ENCODE data around the gene CDCA5. TPM values are rescaled to one million over a fixed set of nuclear protein-coding genes. Genes with fewer than 3 reads are reported as not detected.

The CDCA5 gene, protein sequence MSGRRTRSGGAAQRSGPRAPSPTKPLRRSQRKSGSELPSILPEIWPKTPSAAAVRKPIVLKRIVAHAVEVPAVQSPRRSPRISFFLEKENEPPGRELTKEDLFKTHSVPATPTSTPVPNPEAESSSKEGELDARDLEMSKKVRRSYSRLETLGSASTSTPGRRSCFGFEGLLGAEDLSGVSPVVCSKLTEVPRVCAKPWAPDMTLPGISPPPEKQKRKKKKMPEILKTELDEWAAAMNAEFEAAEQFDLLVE
- 13.1 and 16.3 TPM in 2 replicates for polyA plus RNA-seq (2012; rRNA removed)
- 11.4 and 12.7 TPM in 2 replicates for polyA plus RNA-seq (2012; cell fraction: cytosol; rRNA removed)
- polyA plus RNA-seq (2012; cell fraction: nucleus; rRNA removed) = 19.1 and 21.6 TPM in 2 replicates

DNA sequence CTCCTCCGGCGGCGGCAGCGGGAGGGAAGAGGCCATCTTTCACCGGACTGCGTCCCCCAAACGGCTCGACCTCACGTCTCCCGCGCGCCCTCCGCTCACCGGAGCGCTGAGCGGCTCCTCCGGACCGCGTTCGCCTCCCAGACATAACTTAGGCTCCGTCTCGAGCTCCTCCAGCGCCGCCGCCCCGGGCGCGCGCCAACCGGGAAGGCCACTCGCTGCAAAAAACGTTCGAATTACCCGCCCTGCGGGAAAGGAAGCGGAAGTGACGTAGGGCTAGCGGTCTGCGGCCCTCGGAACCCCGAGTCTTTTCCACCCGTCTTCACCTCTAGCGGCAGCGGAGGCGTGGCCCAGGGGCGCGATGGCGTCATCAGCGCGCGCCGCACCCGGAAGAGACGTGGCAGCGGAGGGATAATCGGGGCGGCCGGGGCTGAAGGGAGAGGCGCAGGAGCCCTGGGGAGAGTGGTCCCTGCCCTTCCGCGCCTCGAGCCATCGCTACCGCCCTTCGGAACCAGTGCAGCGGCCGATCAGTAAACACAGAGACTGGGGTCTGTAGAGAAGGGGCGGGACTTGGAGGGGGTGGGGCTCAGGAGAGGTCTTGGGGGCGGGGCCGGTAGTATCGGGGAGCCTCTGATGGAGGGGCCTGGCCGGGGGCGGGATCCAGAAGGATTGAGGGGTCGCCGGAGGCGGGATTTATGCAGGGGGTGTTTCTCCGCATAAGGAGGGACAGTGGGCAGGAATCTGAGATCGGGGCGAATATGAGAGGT, at the start of gene CDCA5, which contains the start of gene ZFPL1:
Gene CDCA5, minus strand, starts transcription at position 207 of the 764 bp plus-strand sequence. Its CDS starts 62 bp downstream, at position 145.
Gene ZFPL1, plus strand, starts transcription at position 389 of the 764 bp plus-strand sequence. CDS start 477 bp downstream, outside the sequence.
- Histone ChIP-seq H3K4me3 (ENCODE audit: low read depth in 2 of 2, low read length in 1 of 2) (peak within 1 kb of the TSS; percentile 87 to 92), H3K4me2 (peak within 1 kb of the TSS; percentile 83), H3K9ac (peak within 1 kb of the TSS; percentile 89), H3K36me3 (replicated peaks in 1 of 2; ENCODE audit: control insufficient read depth in 1 of 2, insufficient read depth in 2 of 2, low read length in 1 of 2) (peaks cover 14 to 38% of the 10 kb centered on the region in 2 experiments), H3K9me3 (no peaks in the 10 kb centered on the region), H3K4me1 (ENCODE audit: control insufficient read depth in 1 of 2, insufficient read depth in 2 of 2, low read depth in 1 of 2, low read length in 1 of 2) (peaks cover 8 to 20% of the 10 kb centered on the region in 2 experiments), H4K20me1 (ENCODE audit: insufficient read depth) (no peaks in the 10 kb centered on the region), H3F3A (replicated peaks; ENCODE audit: insufficient read depth) (no peaks in the 10 kb centered on the region), H3K27ac (ENCODE audit: low read depth in 2 of 2, low read length in 1 of 2) (peak within 1 kb of the TSS; percentile 88 to 93), H3K79me2 (ENCODE audit: insufficient read depth) (peaks cover 65% of the 10 kb centered on the region), H2AFZ (ENCODE audit: low read depth) (peak within 1 kb of the TSS; percentile 86; the same call in 1 of the 2 replicates), H3K9me2 (no peaks in the 10 kb centered on the region), H3K27me3 (ENCODE audit: insufficient read depth) (no peaks in the 10 kb centered on the region)
- WGBS (ENCODE audit: low lambda C conversion rate) = under 1% methylated on average over 40 of the region's 79 CpGs
- DNase-seq = peak; percentile 99
- ChIA-PET CTCF (interaction anchor here (1.5 to 2.6 kb wide), 2 partner anchors 26 to 70 kb away, joined by 6 to 11 read pairs; partner anchors contain the start of gene ARL2), POLR2A (interaction anchor here (1.0 kb wide), 1 partner anchor 34 kb away, joined by 3 read pairs; no protein-coding TSS in a partner anchor)
- TF ChIP-seq TCF12 (IDR thresholded peaks at IDR 0.05) (no peak), EZH2phosphoT487 (IDR thresholded peaks at IDR 0.05; ENCODE audit: borderline replicate concordance, low read depth) (no peak), TAF1 (IDR thresholded peaks at IDR 0.05; ENCODE audit: borderline replicate concordance, low read depth, low read length) (peak; percentile 74), GABPA (IDR thresholded peaks at IDR 0.05; ENCODE audit: low read depth) (peak; percentile 98), SMC3 (IDR thresholded peaks at IDR 0.05; ENCODE audit: low read depth, low read length) (no peak), YY1 (IDR thresholded peaks at IDR 0.05; ENCODE audit: low read depth) (peak; percentile 76), EP300 (IDR thresholded peaks at IDR 0.05; ENCODE audit: borderline replicate concordance in 1 of 2, low read depth in 1 of 2, low read length in 1 of 2) (0 out of 4 replicates have a peak, but pooled peaks of 1 of the 2 experiments have one; percentile 6), CHD2 (IDR thresholded peaks at IDR 0.05; ENCODE audit: low read length, partially characterized antibody) (peak; percentile 66), MXI1 (IDR thresholded peaks at IDR 0.05; ENCODE audit: low read depth, low read length) (peak; percentile 91), FOXM1 (IDR thresholded peaks at IDR 0.05; ENCODE audit: low read depth) (0 out of 2 replicates have a peak, but pooled peaks have one; percentile 16), RAD21 (IDR thresholded peaks at IDR 0.05; ENCODE audit: low read length) (no peak), POLR2AphosphoS5 (IDR thresholded peaks at IDR 0.05; ENCODE audit: low read depth, low read length) (peak; percentile 71), RFX5 (IDR thresholded peaks at IDR 0.05; ENCODE audit: low read length) (no peak; the same call in 1 of the 2 replicates), MEF2A (IDR thresholded peaks at IDR 0.05; ENCODE audit: borderline replicate concordance, low read depth) (no peak; the same call in 1 of the 2 replicates), RXRA (IDR thresholded peaks at IDR 0.05; ENCODE audit: borderline replicate concordance, low read depth) (no peak), JUND (IDR thresholded peaks at IDR 0.05) (no peak), SIN3A (IDR thresholded peaks at IDR 0.05; ENCODE audit: borderline replicate concordance, low read depth, low read length) (peak; percentile 96), ELF1 (IDR thresholded peaks at IDR 0.05) (peak; percentile 100), NFIC (IDR thresholded peaks at IDR 0.05; ENCODE audit: borderline replicate concordance) (no peak), NRF1 (IDR thresholded peaks at IDR 0.05; ENCODE audit: low read depth, low read length) (no peak)
- TF ChIP-seq, protein P1, sequence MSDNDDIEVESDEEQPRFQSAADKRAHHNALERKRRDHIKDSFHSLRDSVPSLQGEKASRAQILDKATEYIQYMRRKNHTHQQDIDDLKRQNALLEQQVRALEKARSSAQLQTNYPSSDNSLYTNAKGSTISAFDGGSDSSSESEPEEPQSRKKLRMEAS (IDR thresholded peaks at IDR 0.05; ENCODE audit: low read depth) = peak; percentile 89
- TF ChIP-seq, protein P2, sequence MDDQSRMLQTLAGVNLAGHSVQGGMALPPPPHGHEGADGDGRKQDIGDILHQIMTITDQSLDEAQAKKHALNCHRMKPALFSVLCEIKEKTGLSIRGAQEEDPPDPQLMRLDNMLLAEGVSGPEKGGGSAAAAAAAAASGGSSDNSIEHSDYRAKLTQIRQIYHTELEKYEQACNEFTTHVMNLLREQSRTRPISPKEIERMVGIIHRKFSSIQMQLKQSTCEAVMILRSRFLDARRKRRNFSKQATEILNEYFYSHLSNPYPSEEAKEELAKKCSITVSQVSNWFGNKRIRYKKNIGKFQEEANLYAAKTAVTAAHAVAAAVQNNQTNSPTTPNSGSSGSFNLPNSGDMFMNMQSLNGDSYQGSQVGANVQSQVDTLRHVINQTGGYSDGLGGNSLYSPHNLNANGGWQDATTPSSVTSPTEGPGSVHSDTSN (IDR thresholded peaks at IDR 0.05) = peak; percentile 28

All from SK-N-SH (cell line).